Measurements from ENCODE around the gene FCN3.

The FCN3 gene

GRCh38 chr1:27335506-27336422 lies 38.9 kb downstream of the FCN3 start:
- DNase-seq, result no peak

- no peak for DNase-seq
These were observed 40.8 kb downstream of the FCN3 start for GRCh38 chr1:27333717-27334279.

GRCh38 chr1:27332536-27333281 lies 41.9 kb downstream of the FCN3 start:
- peak; percentile 69 for DNase-seq

- DNase-seq, result no peak
These were observed 42.7 kb downstream of the FCN3 start for GRCh38 chr1:27331922-27332321.

GRCh38 chr1:27331426-27331825 lies 43.2 kb downstream of the FCN3 start:
- no peak for DNase-seq

GRCh38 chr1:27330786-27331185 lies 43.8 kb downstream of the FCN3 start:
- DNase-seq, result no peak

- no peak for DNase-seq
These were observed 46.7 kb downstream of the FCN3 start for GRCh38 chr1:27327964-27328363.

- no peak for DNase-seq
These were observed 49.3 kb downstream of the FCN3 start for GRCh38 chr1:27325286-27325685.

- DNase-seq, result no peak
These were observed 51.9 kb downstream of the FCN3 start for GRCh38 chr1:27322569-27323240.

- DNase-seq, result peak; percentile 80
These were observed 52.6 kb downstream of the FCN3 start, which contains the start of gene TMEM222 for GRCh38 chr1:27321813-27322568. TMEM222 (plus strand) TSS chr1:27322163; CDS start chr1:27322198, 35 bp downstream.

Measured in 8988T (cell line).